Measurements from ENCODE around the gene ZNF567. TPM values are rescaled to one million over a fixed set of nuclear protein-coding genes. Genes with fewer than 3 reads are reported as not detected.
A peak's percentile ranks its signal among the peaks of the same experiment; 100 is the strongest.

The ZNF567 gene
- total RNA-seq, result 5.6 and 6.6 TPM in 2 replicates
- long read RNA-seq, transcript ZNF567-201 (4 exons, 2,691 nt), result major isoform, 5 of 33 reads
- long read RNA-seq, partial matches to known transcripts, result 14 of 33 reads
- long read RNA-seq, other reads (novel, unspliced or antisense), result 14 of 33 reads

- H3K36me3 Mint-ChIP-seq (ENCODE audit: unreplicated experiment), result peaks cover 51% of the 10 kb centered on the region
- peak; percentile 98 for DNase-seq (ENCODE audit: extremely low spot score, unreplicated experiment)
- peaks cover 13% of the 10 kb centered on the region for H3K9me3 Mint-ChIP-seq (ENCODE audit: unreplicated experiment)
- H3K27me3 Mint-ChIP-seq (ENCODE audit: unreplicated experiment), result no peaks in the 10 kb centered on the region
- H3K27ac Mint-ChIP-seq (ENCODE audit: unreplicated experiment), result peak within 1 kb of the TSS; percentile 97
- peak within 1 kb of the TSS; percentile 98 for H3K4me3 Mint-ChIP-seq (ENCODE audit: unreplicated experiment)
- peaks cover 21% of the 10 kb centered on the region for H3K4me1 Mint-ChIP-seq (ENCODE audit: unreplicated experiment)
- TF ChIP-seq CTCF (IDR thresholded peaks at IDR 0.05), result no peak
Measured at GRCh38 chr19:36687214-36688056, at the start of gene ZNF567. TSS of gene ZNF567 (plus strand) at chr19:36687612. CDS start at chr19:36694868, 7,256 bp downstream.

DNA sequence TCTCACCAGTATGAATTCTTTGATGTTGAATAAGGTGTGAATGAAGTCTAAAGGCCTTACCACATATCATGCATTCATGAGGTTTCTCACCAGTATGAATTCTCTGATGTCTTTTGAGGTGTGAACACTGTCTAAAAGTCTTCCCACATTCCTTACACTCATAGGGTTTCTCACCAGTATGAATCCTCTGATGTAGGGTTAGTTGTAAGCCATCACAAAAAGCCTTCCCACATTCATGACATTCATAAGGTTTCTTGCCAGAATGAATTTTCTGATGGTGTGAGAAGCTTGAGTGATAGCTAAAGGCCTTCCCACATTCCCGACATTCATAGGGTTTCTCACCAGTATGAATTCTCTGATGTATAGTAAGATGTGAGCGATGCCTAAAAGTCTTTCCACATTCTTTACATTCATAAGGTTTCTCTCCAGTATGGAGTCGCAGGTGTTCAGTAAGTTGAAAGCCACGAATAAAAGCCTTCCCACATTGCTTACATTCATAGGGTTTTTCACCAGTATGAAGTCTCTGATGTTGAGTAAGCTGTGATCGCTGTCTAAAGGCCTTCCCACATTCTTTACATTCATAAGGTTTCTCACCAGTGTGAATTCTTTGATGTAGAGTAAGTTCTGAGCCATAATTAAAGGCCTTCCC is 48.4 kb upstream of the ZNF567 start:
- DNase-seq (ENCODE audit: extremely low spot score, unreplicated experiment), result no peak
- no peak overlapping the region for H3K27ac Mint-ChIP-seq (ENCODE audit: unreplicated experiment)
- H3K27me3 Mint-ChIP-seq (ENCODE audit: unreplicated experiment), result no peaks in the 10 kb centered on the region
- TF ChIP-seq CTCF (IDR thresholded peaks at IDR 0.05), result no peak
- H3K4me1 Mint-ChIP-seq (ENCODE audit: unreplicated experiment), result no peaks in the 10 kb centered on the region
- peaks cover 42% of the 10 kb centered on the region for H3K9me3 Mint-ChIP-seq (ENCODE audit: unreplicated experiment)
- peaks cover 66% of the 10 kb centered on the region for H3K36me3 Mint-ChIP-seq (ENCODE audit: unreplicated experiment)
- H3K4me3 Mint-ChIP-seq (ENCODE audit: unreplicated experiment), result no peak overlapping the region

- no peak for DNase-seq (ENCODE audit: extremely low spot score, unreplicated experiment)
- peaks cover 14% of the 10 kb centered on the region for H3K9me3 Mint-ChIP-seq (ENCODE audit: unreplicated experiment)
- no peaks in the 10 kb centered on the region for H3K27me3 Mint-ChIP-seq (ENCODE audit: unreplicated experiment)
- no peak overlapping the region for H3K4me3 Mint-ChIP-seq (ENCODE audit: unreplicated experiment)
- peaks cover 58% of the 10 kb centered on the region for H3K36me3 Mint-ChIP-seq (ENCODE audit: unreplicated experiment)
- H3K4me1 Mint-ChIP-seq (ENCODE audit: unreplicated experiment), result no peaks in the 10 kb centered on the region
- no peak for TF ChIP-seq CTCF (IDR thresholded peaks at IDR 0.05)
- no peak overlapping the region for H3K27ac Mint-ChIP-seq (ENCODE audit: unreplicated experiment)
Measured at GRCh38 chr19:36646746-36647145, 40.7 kb upstream of the ZNF567 start.

DNA sequence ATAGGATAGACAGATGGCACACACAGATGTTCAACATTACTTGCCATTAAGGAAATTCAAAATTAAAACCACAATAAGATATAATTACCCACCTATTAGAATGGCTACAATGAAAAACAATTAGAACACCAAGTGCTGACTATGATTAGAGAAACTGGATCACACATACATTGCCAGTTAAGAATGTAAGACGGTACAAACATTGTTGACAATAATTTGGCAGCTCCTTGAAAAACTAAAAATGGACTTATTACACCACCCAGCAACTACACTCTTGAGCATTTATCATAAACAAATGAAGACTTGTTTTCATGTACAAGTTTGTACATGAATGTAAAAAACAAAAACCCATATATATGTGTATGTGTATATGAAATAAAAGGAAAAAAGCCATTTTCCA is 34.5 kb upstream of the ZNF567 start:
- no peak overlapping the region for H3K27ac Mint-ChIP-seq (ENCODE audit: unreplicated experiment)
- H3K4me1 Mint-ChIP-seq (ENCODE audit: unreplicated experiment), result no peaks in the 10 kb centered on the region
- TF ChIP-seq CTCF (IDR thresholded peaks at IDR 0.05), result no peak
- H3K9me3 Mint-ChIP-seq (ENCODE audit: unreplicated experiment), result peaks cover 32% of the 10 kb centered on the region
- H3K36me3 Mint-ChIP-seq (ENCODE audit: unreplicated experiment), result peaks cover 67% of the 10 kb centered on the region
- DNase-seq (ENCODE audit: extremely low spot score, unreplicated experiment), result no peak
- H3K4me3 Mint-ChIP-seq (ENCODE audit: unreplicated experiment), result no peak overlapping the region
- no peaks in the 10 kb centered on the region for H3K27me3 Mint-ChIP-seq (ENCODE audit: unreplicated experiment)

- DNase-seq (ENCODE audit: extremely low spot score, unreplicated experiment), result no peak
- no peaks in the 10 kb centered on the region for H3K27me3 Mint-ChIP-seq (ENCODE audit: unreplicated experiment)
- peak overlapping the region; percentile 98 for H3K4me3 Mint-ChIP-seq (ENCODE audit: unreplicated experiment)
- H3K27ac Mint-ChIP-seq (ENCODE audit: unreplicated experiment), result peak overlapping the region; percentile 58
- peaks cover 54% of the 10 kb centered on the region for H3K36me3 Mint-ChIP-seq (ENCODE audit: unreplicated experiment)
- H3K4me1 Mint-ChIP-seq (ENCODE audit: unreplicated experiment), result peaks cover 27% of the 10 kb centered on the region
- TF ChIP-seq CTCF (IDR thresholded peaks at IDR 0.05), result no peak
- H3K9me3 Mint-ChIP-seq (ENCODE audit: unreplicated experiment), result peaks cover 36% of the 10 kb centered on the region
Measured at GRCh38 chr19:36665832-36666231, 21.6 kb upstream of the ZNF567 start.

Measured in osteocyte (in vitro differentiated cells).